Cardiac fibroblast (primary cell): Measurements from ENCODE around the gene SST.
A peak's percentile ranks its signal among the peaks of the same experiment; 100 is the strongest.

Experiments
- DNase-seq, 2 donors: peaks; one replicate each; pipeline versions ENCODE4 v3.0.0 to v3.0.0-alpha.2; 2010; ENCODE audit warnings: low read depth in 2 of 2
- H3K4me3 ChIP-seq, 2 donors: replicated peaks in 1 of 2; 1 replicate in 1 of 2; 2 replicates in 1 of 2; pipeline ENCODE4 v1.5.1; 2011; ENCODE audit warnings: low read depth in 2 of 2, low read length in 2 of 2, mild to moderate bottlenecking in 2 of 2, moderate library complexity in 1 of 2
- TF ChIP-seq, protein P1 (sequence below): IDR thresholded peaks from one replicate; pipeline ENCODE4 v1.5.1; 2011; ENCODE audit warnings: low read depth, mild to moderate bottlenecking, low read length, inconsistent platforms

Gene SST

DNA sequence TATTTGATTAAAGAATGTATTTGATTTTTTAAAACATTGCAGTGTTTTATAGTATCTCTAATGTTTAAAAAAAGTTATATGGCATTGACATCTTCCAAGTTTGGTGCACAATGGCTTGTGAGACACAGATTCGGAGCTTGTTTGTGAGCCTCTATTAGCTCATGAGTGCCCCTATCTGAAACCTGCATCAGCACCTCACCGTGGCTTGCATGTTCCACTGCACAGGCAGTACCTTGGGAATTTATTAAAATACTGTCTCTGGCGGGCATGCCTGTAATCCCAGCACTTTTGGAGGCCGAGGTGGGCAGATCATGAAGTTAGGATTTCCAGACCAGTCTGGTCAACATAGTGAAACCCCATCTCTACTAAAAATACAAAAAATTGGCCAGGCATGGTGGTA is 39.0 kb upstream of the SST start:
- no peak for DNase-seq
- TF ChIP-seq, protein P1, sequence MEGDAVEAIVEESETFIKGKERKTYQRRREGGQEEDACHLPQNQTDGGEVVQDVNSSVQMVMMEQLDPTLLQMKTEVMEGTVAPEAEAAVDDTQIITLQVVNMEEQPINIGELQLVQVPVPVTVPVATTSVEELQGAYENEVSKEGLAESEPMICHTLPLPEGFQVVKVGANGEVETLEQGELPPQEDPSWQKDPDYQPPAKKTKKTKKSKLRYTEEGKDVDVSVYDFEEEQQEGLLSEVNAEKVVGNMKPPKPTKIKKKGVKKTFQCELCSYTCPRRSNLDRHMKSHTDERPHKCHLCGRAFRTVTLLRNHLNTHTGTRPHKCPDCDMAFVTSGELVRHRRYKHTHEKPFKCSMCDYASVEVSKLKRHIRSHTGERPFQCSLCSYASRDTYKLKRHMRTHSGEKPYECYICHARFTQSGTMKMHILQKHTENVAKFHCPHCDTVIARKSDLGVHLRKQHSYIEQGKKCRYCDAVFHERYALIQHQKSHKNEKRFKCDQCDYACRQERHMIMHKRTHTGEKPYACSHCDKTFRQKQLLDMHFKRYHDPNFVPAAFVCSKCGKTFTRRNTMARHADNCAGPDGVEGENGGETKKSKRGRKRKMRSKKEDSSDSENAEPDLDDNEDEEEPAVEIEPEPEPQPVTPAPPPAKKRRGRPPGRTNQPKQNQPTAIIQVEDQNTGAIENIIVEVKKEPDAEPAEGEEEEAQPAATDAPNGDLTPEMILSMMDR, result no peak
- no peak overlapping the region for H3K4me3 ChIP-seq

DNA sequence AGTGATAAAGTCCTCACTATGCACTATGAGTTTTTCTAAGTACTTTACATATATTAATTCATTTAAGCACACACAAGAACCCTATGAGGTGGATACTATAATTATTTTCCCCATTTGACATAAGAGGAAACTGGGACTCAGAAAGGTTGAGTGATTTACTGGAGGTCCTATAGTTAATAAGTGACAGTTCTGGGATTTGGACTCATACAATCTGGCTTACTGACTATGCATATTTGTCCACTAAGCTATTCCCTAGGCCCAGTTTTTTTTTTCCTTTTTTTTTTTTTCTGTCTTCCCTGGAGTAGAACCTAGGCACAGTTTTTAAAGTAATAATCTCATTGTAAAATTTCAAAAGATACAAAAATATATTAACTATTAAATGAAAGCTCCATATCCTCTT is 38.5 kb upstream of the SST start:
- no peak overlapping the region for H3K4me3 ChIP-seq
- TF ChIP-seq, protein P1, result no peak
- DNase-seq, result no peak

DNA sequence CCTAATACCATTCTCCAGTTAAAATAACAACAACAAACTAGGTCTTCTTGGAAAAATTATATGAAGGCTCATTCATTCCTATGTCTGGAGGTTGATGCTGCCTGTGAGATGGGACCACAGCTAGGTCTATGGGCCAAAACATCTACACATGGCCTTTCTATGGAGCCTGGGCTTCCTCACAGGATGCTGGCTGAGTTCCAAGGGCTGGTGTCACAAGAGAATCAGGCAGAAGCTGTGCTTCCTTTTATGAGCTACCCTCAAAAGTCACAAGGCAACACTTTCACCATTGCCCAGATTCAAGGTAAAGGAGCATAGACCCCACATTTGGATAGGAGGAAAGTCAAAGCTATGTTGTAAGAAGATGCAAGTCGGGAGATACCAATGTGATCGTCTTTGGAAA is 36.8 kb upstream of the SST start:
- peak in 1 of 2 donors; percentile 14 for DNase-seq
- no peak overlapping the region for H3K4me3 ChIP-seq
- TF ChIP-seq, protein P1, result no peak

DNA sequence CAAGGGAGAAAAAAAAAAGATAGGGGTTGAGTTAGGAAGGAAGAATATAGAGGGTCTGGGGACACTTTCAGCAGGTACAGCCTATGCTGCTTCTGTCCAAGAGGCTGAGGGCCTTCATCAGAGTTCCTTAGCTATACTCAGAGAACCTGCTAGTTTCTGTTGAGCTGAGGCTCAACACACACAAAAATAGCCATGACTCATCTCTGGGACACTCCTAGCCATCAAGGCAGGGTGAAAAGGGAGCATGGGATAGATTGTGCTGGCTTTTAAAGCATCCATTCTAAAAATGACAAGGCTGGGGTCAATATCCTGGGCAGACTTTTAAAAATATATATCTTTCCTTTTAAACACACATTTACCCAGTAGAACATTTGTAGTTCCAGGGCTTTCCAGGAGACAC is 35.0 kb upstream of the SST start:
- TF ChIP-seq, protein P1, result no peak
- DNase-seq, result no peak
- no peak overlapping the region for H3K4me3 ChIP-seq

DNA sequence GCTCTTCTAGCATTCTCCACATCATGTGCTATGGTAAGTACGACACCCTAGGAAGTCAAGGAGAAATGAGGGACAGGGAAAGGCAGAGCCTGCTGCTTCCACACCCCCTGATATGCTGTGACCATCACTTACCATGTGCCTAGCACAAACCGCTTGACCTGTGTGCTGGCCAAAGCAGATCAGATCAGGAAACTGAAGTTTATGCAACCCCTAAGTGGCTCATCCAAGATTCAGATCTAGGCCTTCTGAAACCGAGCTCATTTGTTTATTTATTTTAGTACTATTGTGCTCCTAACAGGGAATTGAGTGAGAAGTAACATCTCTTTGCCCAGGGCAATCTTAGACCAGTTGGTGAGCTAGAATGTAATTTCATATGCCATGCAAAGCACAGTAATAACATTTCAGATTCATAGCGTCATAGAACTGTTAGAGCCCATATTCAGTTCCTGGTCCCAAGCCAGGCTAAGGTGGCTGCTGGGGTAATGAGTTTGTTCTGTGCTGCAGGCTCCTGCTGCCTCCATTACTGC is 32.4 kb upstream of the SST start, which contains the start of gene RTP2:
Gene RTP2, minus strand, starts transcription at position 51 of the 527 bp plus-strand sequence. CDS start 429 bp downstream, outside the sequence.
- TF ChIP-seq, protein P1, result no peak
- H3K4me3 ChIP-seq, result no peak within 1 kb of the TSS
- DNase-seq, result no peak

DNA sequence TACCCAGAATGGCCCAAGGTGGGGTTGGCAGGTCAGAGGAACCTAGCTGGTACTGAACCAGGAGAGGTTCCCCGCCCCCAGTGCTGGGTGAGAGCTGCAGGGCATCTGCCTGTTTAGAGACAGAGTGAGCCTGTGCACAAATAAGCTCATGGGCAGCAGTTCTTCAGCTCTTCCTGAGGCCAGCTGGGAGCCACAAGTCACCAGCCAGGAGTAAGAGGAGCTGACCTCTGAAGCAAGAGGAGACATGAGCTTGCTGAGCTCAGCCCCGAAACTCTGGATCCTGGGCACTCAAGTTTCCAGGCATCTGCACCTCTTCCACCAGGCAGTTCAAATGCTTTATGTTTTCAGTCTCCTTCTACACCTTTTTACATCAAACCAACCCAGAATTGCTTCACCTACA is 30.1 kb upstream of the SST start:
- DNase-seq, result no peak
- TF ChIP-seq, protein P1, result no peak
- no peak overlapping the region for H3K4me3 ChIP-seq
